Measurements from ENCODE around the gene TNS3.
A peak's percentile ranks its signal among the peaks of the same experiment; 100 is the strongest.

Gene TNS3

GRCh38 chr7:47379629-47380324, 202.1 kb downstream of the TNS3 start:
- no peak for DNase-seq

- DNase-seq, result no peak
Observed at GRCh38 chr7:47378728-47379395, 203.0 kb downstream of the TNS3 start.

- no peak for DNase-seq
Observed at GRCh38 chr7:47377741-47378140, 204.2 kb downstream of the TNS3 start.

- DNase-seq, result no peak
Observed at GRCh38 chr7:47376991-47377616, 204.8 kb downstream of the TNS3 start.

GRCh38 chr7:47375121-47375938, 206.6 kb downstream of the TNS3 start:
- DNase-seq, result no peak

GRCh38 chr7:47374538-47374937, 207.4 kb downstream of the TNS3 start:
- DNase-seq, result no peak

- no peak for DNase-seq
Observed at GRCh38 chr7:47373871-47374451, 207.9 kb downstream of the TNS3 start.

- DNase-seq, result no peak
Observed at GRCh38 chr7:47371733-47372368, 210.1 kb downstream of the TNS3 start.

GRCh38 chr7:47371317-47371716, 210.6 kb downstream of the TNS3 start:
- no peak for DNase-seq

GRCh38 chr7:47370461-47371042, 211.4 kb downstream of the TNS3 start:
- no peak for DNase-seq

GRCh38 chr7:47369736-47370135, 212.2 kb downstream of the TNS3 start:
- no peak for DNase-seq

GRCh38 chr7:47368190-47368812, 213.6 kb downstream of the TNS3 start:
- no peak for DNase-seq

GRCh38 chr7:47367369-47367768, 214.5 kb downstream of the TNS3 start:
- no peak for DNase-seq

- no peak for DNase-seq
Observed at GRCh38 chr7:47366960-47367359, 215.0 kb downstream of the TNS3 start.

GRCh38 chr7:47366211-47366610, 215.7 kb downstream of the TNS3 start:
- DNase-seq, result no peak

- DNase-seq, result no peak
Observed at GRCh38 chr7:47362984-47363383, 218.9 kb downstream of the TNS3 start.

GRCh38 chr7:47361746-47362215, 220.1 kb downstream of the TNS3 start:
- peak; percentile 54 for DNase-seq

GRCh38 chr7:47361236-47361635, 220.7 kb downstream of the TNS3 start:
- no peak for DNase-seq

GRCh38 chr7:47360301-47360900, 221.5 kb downstream of the TNS3 start:
- DNase-seq, result no peak

GRCh38 chr7:47358944-47359588, 222.8 kb downstream of the TNS3 start:
- no peak for DNase-seq

Data from stimulated activated CD4-positive, alpha-beta T cell treated with anti-CD3 and anti-CD28 coated beads, Interleukin-1b, Interleukin-23, amount 100 ng/mL, for 48 hours (primary cell).